SK-N-SH treated with all-trans-retinoic acid at 6 μM for 48 hours (cell line): Measurements from ENCODE around the gene MSLN.

Experiments
- PPARA ChIP-seq: fragments of 250-450 bp; sonication (Bioruptor Pico); IDR thresholded peaks from 2 replicates; pipeline ENCODE4 v1.5.0; 2020; ENCODE audit warnings: mild to moderate bottlenecking, borderline replicate concordance
- TSHZ2 ChIP-seq: fragments of 250-450 bp; sonication (Bioruptor Pico); IDR thresholded peaks from 2 replicates; pipeline ENCODE4 v1.5.0; 2020; ENCODE audit warnings: mild to moderate bottlenecking, moderate library complexity
- ZNF70 ChIP-seq: fragments of 450-650 bp; formaldehyde crosslinking; IDR thresholded peaks from 2 replicates; pipeline ENCODE4 v1.5.0; 2020; ENCODE audit warnings: mild to moderate bottlenecking, moderate library complexity

GRCh38 chr16:772959-773358 lies 12.4 kb downstream of the MSLN start:
- no peak for TF ChIP-seq TSHZ2
- no peak for TF ChIP-seq PPARA (CRISPR knock-in tag)
- no peak for TF ChIP-seq ZNF70 (CRISPR knock-in tag)
